ENCODE results near the gene CLDN5.

The CLDN5 gene

DNA sequence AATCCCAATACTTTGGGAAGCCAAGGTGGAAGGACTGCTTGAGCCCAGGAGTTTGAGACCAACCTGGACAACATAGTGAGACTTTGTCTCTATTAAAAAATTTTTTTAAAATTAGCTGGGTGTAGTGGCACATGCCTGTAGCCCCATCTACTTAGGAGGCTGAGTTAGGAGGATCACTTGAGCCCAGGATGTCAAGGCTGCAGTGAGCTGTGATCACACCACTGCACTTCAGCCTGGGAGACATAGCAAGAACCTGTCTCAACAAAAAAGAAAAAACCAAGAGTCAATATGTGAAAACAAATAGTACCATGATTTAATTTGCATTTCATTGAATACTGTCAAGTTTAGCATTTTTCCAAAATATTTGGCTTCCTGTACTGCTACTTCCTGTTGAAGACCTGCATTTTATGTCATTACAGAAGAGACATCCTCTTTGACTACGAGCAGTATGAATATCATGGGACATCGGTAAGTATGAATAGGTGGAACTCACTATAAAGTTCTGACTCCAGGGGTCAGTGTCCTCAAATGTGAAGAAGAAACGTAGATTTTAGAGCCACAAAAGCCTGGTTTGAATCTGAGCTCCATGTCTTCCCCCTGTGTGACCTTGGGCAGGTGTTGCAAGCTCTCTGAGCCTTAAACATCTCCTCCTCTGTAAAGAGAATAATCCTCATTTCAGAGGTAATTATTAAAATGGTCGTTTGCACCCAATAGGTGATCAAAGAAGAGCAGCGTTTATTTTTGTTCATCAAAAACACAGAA is 28.5 kb downstream of the CLDN5 start:
- H3K36me3 ChIP-seq (ENCODE audit: low read depth): peaks cover 67% of the 10 kb centered on the region
- no peak for DNase-seq (ENCODE audit: low spot score)

DNA sequence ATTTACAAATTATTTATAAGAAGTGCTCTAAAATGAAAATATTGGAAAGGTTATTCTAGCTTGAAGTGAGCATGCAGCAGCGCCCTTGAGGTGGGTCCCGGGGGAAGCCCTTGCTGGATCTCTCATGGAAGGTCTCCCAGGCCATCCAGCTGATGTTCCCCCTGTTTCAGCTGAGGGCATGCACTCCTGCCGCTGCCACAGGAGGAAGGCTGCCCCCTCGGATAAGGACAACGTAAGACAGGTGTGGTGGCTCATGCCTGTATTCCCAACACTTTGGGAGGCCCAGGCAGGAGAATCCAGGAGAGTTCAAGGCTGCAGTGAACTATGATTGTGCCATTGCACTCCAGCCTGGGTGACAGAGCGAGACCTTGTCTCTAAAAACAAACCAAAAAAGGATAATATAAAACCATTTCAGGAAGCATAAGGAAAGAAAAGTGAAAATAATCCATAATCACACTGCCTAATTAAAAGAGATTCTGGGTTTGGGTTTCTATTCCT is 29.5 kb downstream of the CLDN5 start:
- Histone ChIP-seq H3K4me3 (ENCODE audit: severe bottlenecking) (no peak overlapping the region), H3K27me3 (ENCODE audit: insufficient read depth, poor library complexity, severe bottlenecking) (no peaks in the 10 kb centered on the region), H3K9me3 (ENCODE audit: severe bottlenecking) (no peaks in the 10 kb centered on the region), H3K4me1 (ENCODE audit: insufficient read depth, poor library complexity, severe bottlenecking) (no peaks in the 10 kb centered on the region), H3K27ac (ENCODE audit: poor library complexity, severe bottlenecking) (no peak overlapping the region), H3K36me3 (ENCODE audit: low read depth) (peaks cover 75% of the 10 kb centered on the region)
- ATAC-seq (ENCODE audit: low read depth): no peak
- TF ChIP-seq, protein P1, sequence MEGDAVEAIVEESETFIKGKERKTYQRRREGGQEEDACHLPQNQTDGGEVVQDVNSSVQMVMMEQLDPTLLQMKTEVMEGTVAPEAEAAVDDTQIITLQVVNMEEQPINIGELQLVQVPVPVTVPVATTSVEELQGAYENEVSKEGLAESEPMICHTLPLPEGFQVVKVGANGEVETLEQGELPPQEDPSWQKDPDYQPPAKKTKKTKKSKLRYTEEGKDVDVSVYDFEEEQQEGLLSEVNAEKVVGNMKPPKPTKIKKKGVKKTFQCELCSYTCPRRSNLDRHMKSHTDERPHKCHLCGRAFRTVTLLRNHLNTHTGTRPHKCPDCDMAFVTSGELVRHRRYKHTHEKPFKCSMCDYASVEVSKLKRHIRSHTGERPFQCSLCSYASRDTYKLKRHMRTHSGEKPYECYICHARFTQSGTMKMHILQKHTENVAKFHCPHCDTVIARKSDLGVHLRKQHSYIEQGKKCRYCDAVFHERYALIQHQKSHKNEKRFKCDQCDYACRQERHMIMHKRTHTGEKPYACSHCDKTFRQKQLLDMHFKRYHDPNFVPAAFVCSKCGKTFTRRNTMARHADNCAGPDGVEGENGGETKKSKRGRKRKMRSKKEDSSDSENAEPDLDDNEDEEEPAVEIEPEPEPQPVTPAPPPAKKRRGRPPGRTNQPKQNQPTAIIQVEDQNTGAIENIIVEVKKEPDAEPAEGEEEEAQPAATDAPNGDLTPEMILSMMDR (IDR thresholded peaks at IDR 0.05; ENCODE audit: poor library complexity, severe bottlenecking): no peak
- no peak for DNase-seq (ENCODE audit: low spot score)

More for the DNA sequence above, 28.5 kb downstream of the CLDN5 start:
- no peaks in the 10 kb centered on the region for H3K4me1 ChIP-seq (ENCODE audit: insufficient read depth, poor library complexity, severe bottlenecking)
- no peaks in the 10 kb centered on the region for H3K9me3 ChIP-seq (ENCODE audit: severe bottlenecking)
- TF ChIP-seq, protein P1 (IDR thresholded peaks at IDR 0.05; ENCODE audit: poor library complexity, severe bottlenecking): no peak
- H3K27ac ChIP-seq (ENCODE audit: poor library complexity, severe bottlenecking): no peak overlapping the region
- no peak for ATAC-seq (ENCODE audit: low read depth)
- H3K4me3 ChIP-seq (ENCODE audit: severe bottlenecking): no peak overlapping the region
- H3K27me3 ChIP-seq (ENCODE audit: insufficient read depth, poor library complexity, severe bottlenecking): no peaks in the 10 kb centered on the region

DNA sequence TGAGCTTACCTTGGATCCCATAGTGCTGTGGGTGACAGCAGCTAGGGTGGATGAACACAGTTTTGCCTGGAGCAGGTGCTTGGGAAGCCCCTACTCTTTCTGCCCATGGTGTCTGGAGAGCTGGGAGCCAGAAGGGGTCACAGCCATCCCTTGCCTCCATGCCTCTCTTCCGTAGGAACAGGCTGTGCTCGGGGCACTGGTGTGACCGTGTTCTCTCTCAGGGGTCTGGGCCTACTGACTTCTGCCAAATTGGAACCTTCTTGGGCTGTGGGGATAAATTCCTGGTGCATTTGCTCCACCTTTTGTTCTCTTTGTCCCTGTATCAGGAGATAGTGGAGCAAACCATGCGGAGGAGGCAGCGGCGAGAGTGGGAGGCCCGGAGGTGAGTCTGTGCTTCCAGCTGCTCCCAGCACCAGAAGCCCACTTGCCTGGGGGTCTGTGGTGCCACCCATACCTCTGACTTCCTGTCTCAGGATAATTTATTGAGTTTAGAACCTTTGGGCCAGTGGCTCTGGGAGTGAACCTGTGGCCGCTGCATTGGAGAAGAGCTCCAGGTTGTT is 30.1 kb downstream of the CLDN5 start:
- Histone ChIP-seq H3K4me1 (ENCODE audit: insufficient read depth, poor library complexity, severe bottlenecking) (no peaks in the 10 kb centered on the region), H3K27ac (ENCODE audit: poor library complexity, severe bottlenecking) (no peak overlapping the region), H3K4me3 (ENCODE audit: severe bottlenecking) (no peak overlapping the region), H3K9me3 (ENCODE audit: severe bottlenecking) (no peaks in the 10 kb centered on the region), H3K36me3 (ENCODE audit: low read depth) (peaks cover 81% of the 10 kb centered on the region), H3K27me3 (ENCODE audit: insufficient read depth, poor library complexity, severe bottlenecking) (no peaks in the 10 kb centered on the region)
- TF ChIP-seq, protein P1 (IDR thresholded peaks at IDR 0.05; ENCODE audit: poor library complexity, severe bottlenecking): no peak
- DNase-seq (ENCODE audit: low spot score): no peak
- no peak for ATAC-seq (ENCODE audit: low read depth)

DNA sequence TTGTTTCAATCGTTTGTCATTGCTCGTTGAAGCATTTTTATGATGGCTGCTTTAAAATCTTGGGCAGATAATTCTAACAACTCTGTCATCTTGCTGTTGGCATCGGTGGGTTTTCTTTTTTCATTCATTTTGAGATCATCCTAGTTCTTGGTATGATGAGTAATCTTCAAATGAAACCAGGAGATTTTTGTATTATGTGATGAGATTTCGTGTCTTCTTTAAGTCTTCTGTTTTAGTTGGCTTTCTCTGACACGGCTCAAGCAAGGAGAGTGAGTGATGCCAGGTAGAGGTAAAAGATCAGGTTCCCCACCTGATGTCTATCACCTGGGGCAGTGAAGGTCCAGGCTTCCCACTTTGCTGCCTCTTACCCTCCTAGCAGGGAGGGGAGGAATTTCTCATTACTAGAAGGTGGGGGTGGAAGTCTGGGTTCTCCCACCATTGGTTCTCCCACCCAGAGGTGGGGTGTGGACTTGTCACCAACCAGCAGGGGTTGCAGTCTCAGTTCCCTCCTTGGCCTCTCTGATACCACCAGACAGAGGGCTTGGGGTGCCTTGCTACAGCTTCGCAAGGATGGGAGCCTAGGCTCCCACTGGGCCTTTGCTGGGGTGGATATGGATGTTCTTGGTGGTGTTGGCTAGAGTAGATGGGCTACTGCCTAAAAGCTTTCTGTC is 31.6 kb downstream of the CLDN5 start:
- Histone ChIP-seq H3K27ac (ENCODE audit: poor library complexity, severe bottlenecking) (no peak overlapping the region), H3K36me3 (ENCODE audit: low read depth) (peaks cover 83% of the 10 kb centered on the region), H3K27me3 (ENCODE audit: insufficient read depth, poor library complexity, severe bottlenecking) (no peaks in the 10 kb centered on the region), H3K4me3 (ENCODE audit: severe bottlenecking) (no peak overlapping the region), H3K9me3 (ENCODE audit: severe bottlenecking) (no peaks in the 10 kb centered on the region), H3K4me1 (ENCODE audit: insufficient read depth, poor library complexity, severe bottlenecking) (no peaks in the 10 kb centered on the region)
- ATAC-seq (ENCODE audit: low read depth): no peak
- TF ChIP-seq, protein P1 (IDR thresholded peaks at IDR 0.05; ENCODE audit: poor library complexity, severe bottlenecking): no peak
- DNase-seq (ENCODE audit: low spot score): no peak
